Lung (tissue), 12 donors: ENCODE results near the gene IL16. TPM values are rescaled to one million over a fixed set of nuclear protein-coding genes. Genes with fewer than 3 reads are reported as not detected.
"Not testable (repeated sequence)": the region's sequence is repeated elsewhere in the genome, so short reads cannot be mapped to it uniquely, and the experiment has no call there.

ENCODE experiments used
- ATAC-seq: fragments of 200-7000 bp; cut with Tn5 transposase; one replicate; pipeline ENCODE4 v1.9.1; 2020; ENCODE audit warnings: moderate number of reproducible peaks; ENCODE audit not compliant: insufficient read depth, low FRiP score
- DNase-seq, 3 donors: peaks; one replicate each; pipeline ENCODE4 v3.0.0-alpha.2; 2013 to 2017
- H3K27ac ChIP-seq, 2 donors: one replicate each; pipeline ENCODE4 v1.5.1; 2013; ENCODE audit warnings: mild to moderate bottlenecking in 2 of 2, moderate library complexity in 2 of 2, control low read depth in 1 of 2, inconsistent platforms in 1 of 2, low read depth in 1 of 2, low read length in 1 of 2
- H3K27me3 ChIP-seq, 3 donors: one replicate each; pipeline ENCODE4 v1.5.1; 2013; ENCODE audit warnings: low read length in 2 of 3; ENCODE audit not compliant: control insufficient read depth in 3 of 3, insufficient read depth in 3 of 3
- H3K36me3 ChIP-seq, 4 donors: one replicate each; pipeline ENCODE4 v1.5.1; 2013; ENCODE audit warnings: low read length in 4 of 4, mild to moderate bottlenecking in 1 of 4, moderate library complexity in 1 of 4; ENCODE audit not compliant: control insufficient read depth in 4 of 4, insufficient read depth in 4 of 4
- H3K4me1 ChIP-seq, 5 donors: one replicate each; pipeline ENCODE4 v1.5.1; 2013; ENCODE audit warnings: low read length in 5 of 5, mild to moderate bottlenecking in 2 of 5, moderate library complexity in 1 of 5; ENCODE audit not compliant: control insufficient read depth in 5 of 5, insufficient read depth in 5 of 5
- H3K4me3 ChIP-seq: one replicate; pipeline ENCODE4 v1.5.1; 2013; ENCODE audit warnings: mild to moderate bottlenecking, control low read depth, moderate library complexity
- H3K9ac ChIP-seq, 2 donors: one replicate each; pipeline ENCODE4 v1.5.1; 2013; ENCODE audit warnings: low read length in 2 of 2, control low read depth in 1 of 2; ENCODE audit not compliant: insufficient read depth in 1 of 2
- H3K9me3 ChIP-seq, 4 donors: one replicate each; pipeline ENCODE4 v1.5.1; 2013; ENCODE audit warnings: low read length in 3 of 4, mild to moderate bottlenecking in 1 of 4, moderate library complexity in 1 of 4; ENCODE audit not compliant: control insufficient read depth in 4 of 4, insufficient read depth in 3 of 4
- WGBS, 2 donors: extraction: QIAGEN DNeasy Blood & Tissue Kit; methylation state at CpG; one replicate each; pipeline ENCODE4 v1.1.7; 2013; 5-methylcytosine and 5-hydroxymethylcytosine counted together
- polyA plus RNA-seq, 2 donors: library from polyadenylated mRNA; stranded (reverse); fragments of 200-250 nt; gene quantifications; one replicate each; pipeline ENCODE4 v1.2.1, GENCODE V29; 2013
- total RNA-seq, 2 donors: library from RNA; depleted of rRNA in 1 of 2; stranded (reverse); fragments of >200 nt in 1 of 2; gene quantifications; one replicate each; pipeline ENCODE4 v1.2.1, GENCODE V29; 2014 to 2021
- TF ChIP-seq, protein P1 (sequence below): IDR thresholded peaks from 2 replicates; pipeline ENCODE4 v1.5.1; 2012; ENCODE audit warnings: mild to moderate bottlenecking; ENCODE audit errors: control extremely low read depth, extremely low read depth
- donor health status: control.
- donor health status: control.
- donor health status: Bipolar disorder and iron deficiency.
- donor health status: healthy.
- donor health status: DM: yes; HTN: yes; CAD: no.

The IL16 gene
- total and polyA plus RNA-seq, 4 donors: 18.8 to 45.4 (median 24.4) TPM

DNA sequence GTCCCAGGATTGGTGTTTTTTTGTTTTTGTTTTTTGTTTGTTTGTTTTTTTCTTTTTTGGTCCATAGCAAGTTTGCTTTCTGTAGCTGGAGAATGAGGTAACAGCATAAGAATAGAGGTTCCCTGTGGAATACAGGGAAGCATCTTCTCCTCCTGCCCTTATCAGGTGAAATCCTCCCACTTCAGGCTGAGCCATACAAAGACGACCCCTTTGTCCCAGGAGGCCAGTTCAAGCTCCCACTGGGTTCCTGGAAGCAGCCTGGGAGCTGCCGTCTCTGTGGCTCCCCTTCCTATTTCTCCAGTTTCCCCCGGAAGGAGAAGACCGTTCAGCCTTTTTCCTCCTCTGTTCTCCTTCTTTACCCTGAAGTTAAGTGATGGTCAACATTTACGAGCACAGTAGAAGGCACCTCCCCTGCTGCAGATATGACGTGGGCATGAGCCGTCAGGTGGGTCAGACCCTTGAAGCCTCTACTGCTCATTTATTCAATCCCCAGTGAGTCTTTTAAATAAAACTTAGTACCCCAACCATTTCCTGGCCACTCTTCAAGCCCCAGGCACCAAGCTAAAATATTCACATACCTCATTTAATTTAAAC, 1.1 kb downstream of the IL16 start:
- peaks cover 0 to 8% (median 0%) of the 10 kb centered on the region in 5 donors for H3K4me1 ChIP-seq
- DNase-seq (no peak), ATAC-seq (no peak)
- TF ChIP-seq, protein P1, sequence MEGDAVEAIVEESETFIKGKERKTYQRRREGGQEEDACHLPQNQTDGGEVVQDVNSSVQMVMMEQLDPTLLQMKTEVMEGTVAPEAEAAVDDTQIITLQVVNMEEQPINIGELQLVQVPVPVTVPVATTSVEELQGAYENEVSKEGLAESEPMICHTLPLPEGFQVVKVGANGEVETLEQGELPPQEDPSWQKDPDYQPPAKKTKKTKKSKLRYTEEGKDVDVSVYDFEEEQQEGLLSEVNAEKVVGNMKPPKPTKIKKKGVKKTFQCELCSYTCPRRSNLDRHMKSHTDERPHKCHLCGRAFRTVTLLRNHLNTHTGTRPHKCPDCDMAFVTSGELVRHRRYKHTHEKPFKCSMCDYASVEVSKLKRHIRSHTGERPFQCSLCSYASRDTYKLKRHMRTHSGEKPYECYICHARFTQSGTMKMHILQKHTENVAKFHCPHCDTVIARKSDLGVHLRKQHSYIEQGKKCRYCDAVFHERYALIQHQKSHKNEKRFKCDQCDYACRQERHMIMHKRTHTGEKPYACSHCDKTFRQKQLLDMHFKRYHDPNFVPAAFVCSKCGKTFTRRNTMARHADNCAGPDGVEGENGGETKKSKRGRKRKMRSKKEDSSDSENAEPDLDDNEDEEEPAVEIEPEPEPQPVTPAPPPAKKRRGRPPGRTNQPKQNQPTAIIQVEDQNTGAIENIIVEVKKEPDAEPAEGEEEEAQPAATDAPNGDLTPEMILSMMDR: no peak
- no peaks in the 10 kb centered on the region for H3K9me3 ChIP-seq
- H3K9ac ChIP-seq: no peak overlapping the region
- H3K36me3 ChIP-seq: no peaks in the 10 kb centered on the region
- WGBS, 2 donors: 73 to 80% methylated on average over 7 of the region's 7 CpGs
- H3K27ac ChIP-seq: no peak overlapping the region
- no peak overlapping the region for H3K4me3 ChIP-seq
- no peaks in the 10 kb centered on the region for H3K27me3 ChIP-seq

DNA sequence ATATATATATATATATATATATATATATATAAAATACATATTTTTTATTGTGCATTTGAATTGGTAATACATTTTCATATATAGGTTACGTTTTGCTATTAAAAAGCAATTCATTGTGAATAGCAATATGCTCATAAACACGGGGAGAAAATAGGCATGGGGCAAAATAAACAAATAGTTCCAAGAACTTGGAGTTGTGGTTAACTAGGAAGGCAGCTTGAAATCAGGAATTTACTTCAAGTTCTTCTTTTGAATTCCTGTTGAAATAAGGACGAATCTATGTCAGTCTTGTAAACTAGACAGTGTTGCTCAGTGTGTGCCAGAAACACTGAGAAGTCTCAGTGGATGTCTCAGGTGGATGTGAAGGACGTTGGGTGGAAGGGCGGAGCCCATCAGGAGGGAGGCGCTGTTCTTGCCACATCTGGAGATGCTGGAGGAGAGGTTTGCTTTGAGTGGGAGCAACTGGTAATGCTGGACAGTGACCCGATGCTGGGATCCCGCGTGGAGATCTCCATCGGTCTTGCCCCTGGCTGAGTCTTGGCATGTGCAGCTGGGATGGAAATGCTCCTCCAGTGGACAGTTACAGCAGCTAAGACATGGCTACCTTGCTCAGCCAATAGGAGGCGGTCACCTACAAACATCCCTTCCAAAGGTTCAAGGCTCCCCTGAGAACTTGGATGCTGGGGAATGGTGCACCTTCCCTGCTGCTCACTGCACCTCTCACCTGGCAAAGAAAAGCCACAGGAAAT, 2.5 kb downstream of the IL16 start:
- H3K36me3 ChIP-seq: no peaks in the 10 kb centered on the region
- no peak overlapping the region for H3K9ac ChIP-seq
- H3K4me1 ChIP-seq: peaks cover 0 to 8% (median 0%) of the 10 kb centered on the region in 5 donors
- H3K27me3 ChIP-seq: no peaks in the 10 kb centered on the region
- no peaks in the 10 kb centered on the region for H3K9me3 ChIP-seq
- DNase-seq (no peak), ATAC-seq (no peak)
- WGBS, 2 donors: 78 to 81% methylated on average over 11 of the region's 11 CpGs
- no peak overlapping the region for H3K27ac ChIP-seq
- no peak overlapping the region for H3K4me3 ChIP-seq
- TF ChIP-seq, protein P1: no peak

DNA sequence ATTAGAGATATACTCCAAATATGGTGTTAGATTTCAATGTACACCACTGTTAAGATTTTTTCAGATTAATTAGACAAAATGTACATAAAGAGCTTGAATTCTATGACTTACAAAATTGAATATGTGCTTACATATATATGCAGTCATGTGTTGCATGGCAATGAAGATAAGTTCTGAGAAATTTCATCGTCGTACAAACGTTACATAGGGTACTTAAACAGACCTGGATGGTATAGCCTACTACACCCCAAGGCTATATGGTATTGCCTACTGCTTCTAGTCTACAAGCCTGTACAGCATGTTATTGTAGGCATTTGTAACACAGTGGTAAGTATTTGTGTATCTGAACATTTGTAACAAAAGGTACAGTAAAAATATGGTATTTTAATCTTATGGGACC, 9.3 kb downstream of the IL16 start:
- H3K9me3 ChIP-seq: peaks cover 0 to 4% (median 1%) of the 10 kb centered on the region in 4 donors
- DNase-seq (no peak), ATAC-seq (no peak)
- no peak overlapping the region for H3K27ac ChIP-seq
- H3K4me1 ChIP-seq: no peaks in the 10 kb centered on the region
- TF ChIP-seq, protein P1: no peak
- H3K36me3 ChIP-seq: no peaks in the 10 kb centered on the region
- WGBS, 2 donors: 94 to 96% methylated on average over 3 of the region's 3 CpGs
- no peaks in the 10 kb centered on the region for H3K27me3 ChIP-seq
- H3K9ac ChIP-seq: no peak overlapping the region
- H3K4me3 ChIP-seq: no peak overlapping the region

DNA sequence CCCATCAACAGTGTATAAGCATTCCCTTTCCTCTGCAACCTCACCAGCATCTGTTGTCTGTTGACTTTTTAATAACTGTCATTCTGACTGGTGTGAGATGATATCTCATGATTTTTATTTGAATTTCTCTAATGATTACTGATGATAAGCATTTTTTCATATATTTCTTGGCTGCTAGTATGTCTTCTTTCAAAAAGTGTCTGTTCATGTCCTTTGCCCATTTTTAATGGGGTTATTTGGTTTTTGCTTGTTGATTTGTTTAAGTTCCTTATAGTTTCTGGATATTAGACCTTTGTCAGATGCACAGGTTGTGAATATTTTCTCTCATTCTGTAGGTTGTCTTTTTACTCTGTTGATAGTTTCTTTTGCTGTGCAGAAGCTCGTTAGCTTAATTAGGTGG, 11.3 kb downstream of the IL16 start:
- H3K9ac ChIP-seq, H3K4me3 ChIP-seq, DNase-seq, H3K27ac ChIP-seq, ATAC-seq, H3K36me3 ChIP-seq, H3K4me1 ChIP-seq, H3K27me3 ChIP-seq, H3K9me3 ChIP-seq: not testable (repeated sequence)
- WGBS, 2 donors: 87 to 90% methylated on average over 1 of the region's 1 CpG
